GM23338 (cell line): ENCODE data around the gene BCAP31. TPM values are rescaled to one million over a fixed set of nuclear protein-coding genes. Genes with fewer than 3 reads are reported as not detected.

Experiments used
- ATAC-seq: fragments of 200-7000 bp; cut with Tn5 transposase; 3 replicates; pipeline ENCODE4 v1.9.1; 2020
- DNase-seq: peaks from one replicate; pipeline ENCODE4 v3.0.0-alpha.2; 2015; ENCODE audit warnings: low spot score
- H2AFZ ChIP-seq: fragments of 200-600 bp; sonication (generic); 2 replicates; pipeline ENCODE4 v1.8.0; 2016; ENCODE audit warnings: antibody characterized with exemption, mild to moderate bottlenecking, moderate library complexity
- H3F3A ChIP-seq: fragments of 200-600 bp; sonication (generic); replicated peaks from 2 replicates; pipeline ENCODE4 v1.8.0; 2017; ENCODE audit warnings: antibody characterized with exemption, mixed run types, low read depth
- H3K27ac ChIP-seq: fragments of 200-600 bp; sonication (generic); 2 replicates; pipeline ENCODE4 v1.6.1; 2016; ENCODE audit warnings: low read depth
- H3K27me3 ChIP-seq: fragments of 200-600 bp; sonication (generic); 2 replicates; pipeline ENCODE4 v1.8.0; 2016; ENCODE audit warnings: mild to moderate bottlenecking, mixed run types, moderate library complexity; ENCODE audit not compliant: insufficient read depth
- H3K36me3 ChIP-seq: fragments of 200-600 bp; sonication (generic); 2 replicates; pipeline ENCODE4 v1.8.0; 2016; ENCODE audit warnings: mild to moderate bottlenecking; ENCODE audit not compliant: insufficient read depth
- H3K4me1 ChIP-seq: fragments of 200-600 bp; sonication (generic); 2 replicates; pipeline ENCODE4 v1.8.0; 2016; ENCODE audit warnings: mild to moderate bottlenecking, moderate library complexity; ENCODE audit not compliant: insufficient read depth
- H3K4me2 ChIP-seq: fragments of 200-600 bp; sonication (generic); 2 replicates; pipeline ENCODE4 v1.7.1; 2017; ENCODE audit warnings: mixed run types
- H3K4me3 ChIP-seq: fragments of 200-600 bp; sonication (generic); 2 replicates; pipeline ENCODE4 v1.6.1; 2016; ENCODE audit warnings: mixed run types
- H3K79me2 ChIP-seq: fragments of 200-600 bp; sonication (generic); replicated peaks from 2 replicates; pipeline ENCODE4 v1.8.0; 2017; ENCODE audit warnings: mild to moderate bottlenecking; ENCODE audit not compliant: insufficient read depth
- H3K9me2 ChIP-seq: fragments of 200-600 bp; sonication (generic); 2 replicates; pipeline ENCODE4 v1.8.0; 2017; ENCODE audit not compliant: insufficient read depth
- H4K20me1 ChIP-seq: fragments of 200-600 bp; sonication (generic); replicated peaks from 2 replicates; pipeline ENCODE4 v1.8.0; 2017; ENCODE audit warnings: mild to moderate bottlenecking; ENCODE audit not compliant: insufficient read depth
- H3K27ac Mint-ChIP-seq: 2 replicates; pipeline ENCODE4 v1.8.0; 2020; ENCODE audit warnings: inconsistent platforms, mild to moderate bottlenecking, moderate library complexity, mixed read lengths
- H3K27me3 Mint-ChIP-seq: 3 replicates; pipeline ENCODE4 v1.8.0; 2022; ENCODE audit warnings: low read depth, mild to moderate bottlenecking, moderate library complexity, mixed read lengths, inconsistent platforms; ENCODE audit not compliant: insufficient read depth, poor library complexity
- H3K36me3 Mint-ChIP-seq: 3 replicates; pipeline ENCODE4 v1.8.0; 2021; ENCODE audit warnings: low read depth, mild to moderate bottlenecking, inconsistent platforms, moderate library complexity, mixed read lengths
- H3K4me1 Mint-ChIP-seq: 3 replicates; pipeline ENCODE4 v1.8.0; 2020; ENCODE audit warnings: mild to moderate bottlenecking, inconsistent platforms, mixed read lengths
- H3K4me3 Mint-ChIP-seq: 3 replicates; pipeline ENCODE4 v1.8.0; 2021; ENCODE audit warnings: moderate library complexity, mild to moderate bottlenecking, inconsistent platforms, mixed read lengths
- H3K9me3 Mint-ChIP-seq: 3 replicates; pipeline ENCODE4 v1.8.0; 2020; ENCODE audit warnings: moderate library complexity, mild to moderate bottlenecking, inconsistent platforms, mixed read lengths
- EZH2 ChIP-seq: fragments of 200-600 bp; sonication (generic); IDR thresholded peaks from one replicate; pipeline ENCODE4 v1.8.0; 2017; ENCODE audit warnings: antibody characterized with exemption, mild to moderate bottlenecking, low read depth; ENCODE audit not compliant: unreplicated experiment
- EZH2phosphoT487 ChIP-seq: fragments of 200-600 bp; sonication (generic); IDR thresholded peaks from one replicate; pipeline ENCODE4 v1.8.1; 2018; ENCODE audit warnings: antibody characterized with exemption; ENCODE audit not compliant: unreplicated experiment
- JUNB ChIP-seq: IDR thresholded peaks from one replicate; pipeline ENCODE4 v1.6.1; 2016; ENCODE audit warnings: antibody characterized with exemption; ENCODE audit not compliant: unreplicated experiment
- polyA plus RNA-seq: library from polyadenylated mRNA; unstranded; fragments of >200 nt; fragmentation: Nextera tagmentation; extraction: Ambion mirVana; gene quantifications from 2 replicates; pipeline ENCODE4 v1.2.1, GENCODE V29; 2016
- total RNA-seq: library from RNA; depleted of rRNA; stranded (reverse); fragments of >200 nt; shearing (Covaris generic); gene quantifications from 2 replicates; pipeline ENCODE4 v1.2.3, GENCODE V29; 2014
- TF ChIP-seq, protein P1 (sequence below): fragments of 250-450 bp; sonication (Bioruptor Pico); IDR thresholded peaks from 2 replicates; pipeline ENCODE4 v1.5.0; 2020; ENCODE audit warnings: mild to moderate bottlenecking, moderate library complexity
- TF ChIP-seq, protein P2 (sequence below), 2 experiments: fragments of 200-600 bp in 1 of 2; sonication (generic) in 1 of 2; conservative IDR thresholded peaks; 2 replicates each; pipeline versions ENCODE4 v1.5.1 to v1.6.1; 2016 to 2017; ENCODE audit warnings: antibody characterized with exemption in 2 of 2, low read depth in 2 of 2, mild to moderate bottlenecking in 2 of 2, moderate library complexity in 1 of 2

The BCAP31 gene
- total and polyA plus RNA-seq, 2 experiments from 2014 or later: 85.0 to 145 TPM

GRCh38 chrX:153738056-153738605 lies 13.9 kb upstream of the BCAP31 start (continued):
- TF ChIP-seq EZH2phosphoT487 (no peak), JUNB (no peak), EZH2 (no peak)
- TF ChIP-seq, protein P1, sequence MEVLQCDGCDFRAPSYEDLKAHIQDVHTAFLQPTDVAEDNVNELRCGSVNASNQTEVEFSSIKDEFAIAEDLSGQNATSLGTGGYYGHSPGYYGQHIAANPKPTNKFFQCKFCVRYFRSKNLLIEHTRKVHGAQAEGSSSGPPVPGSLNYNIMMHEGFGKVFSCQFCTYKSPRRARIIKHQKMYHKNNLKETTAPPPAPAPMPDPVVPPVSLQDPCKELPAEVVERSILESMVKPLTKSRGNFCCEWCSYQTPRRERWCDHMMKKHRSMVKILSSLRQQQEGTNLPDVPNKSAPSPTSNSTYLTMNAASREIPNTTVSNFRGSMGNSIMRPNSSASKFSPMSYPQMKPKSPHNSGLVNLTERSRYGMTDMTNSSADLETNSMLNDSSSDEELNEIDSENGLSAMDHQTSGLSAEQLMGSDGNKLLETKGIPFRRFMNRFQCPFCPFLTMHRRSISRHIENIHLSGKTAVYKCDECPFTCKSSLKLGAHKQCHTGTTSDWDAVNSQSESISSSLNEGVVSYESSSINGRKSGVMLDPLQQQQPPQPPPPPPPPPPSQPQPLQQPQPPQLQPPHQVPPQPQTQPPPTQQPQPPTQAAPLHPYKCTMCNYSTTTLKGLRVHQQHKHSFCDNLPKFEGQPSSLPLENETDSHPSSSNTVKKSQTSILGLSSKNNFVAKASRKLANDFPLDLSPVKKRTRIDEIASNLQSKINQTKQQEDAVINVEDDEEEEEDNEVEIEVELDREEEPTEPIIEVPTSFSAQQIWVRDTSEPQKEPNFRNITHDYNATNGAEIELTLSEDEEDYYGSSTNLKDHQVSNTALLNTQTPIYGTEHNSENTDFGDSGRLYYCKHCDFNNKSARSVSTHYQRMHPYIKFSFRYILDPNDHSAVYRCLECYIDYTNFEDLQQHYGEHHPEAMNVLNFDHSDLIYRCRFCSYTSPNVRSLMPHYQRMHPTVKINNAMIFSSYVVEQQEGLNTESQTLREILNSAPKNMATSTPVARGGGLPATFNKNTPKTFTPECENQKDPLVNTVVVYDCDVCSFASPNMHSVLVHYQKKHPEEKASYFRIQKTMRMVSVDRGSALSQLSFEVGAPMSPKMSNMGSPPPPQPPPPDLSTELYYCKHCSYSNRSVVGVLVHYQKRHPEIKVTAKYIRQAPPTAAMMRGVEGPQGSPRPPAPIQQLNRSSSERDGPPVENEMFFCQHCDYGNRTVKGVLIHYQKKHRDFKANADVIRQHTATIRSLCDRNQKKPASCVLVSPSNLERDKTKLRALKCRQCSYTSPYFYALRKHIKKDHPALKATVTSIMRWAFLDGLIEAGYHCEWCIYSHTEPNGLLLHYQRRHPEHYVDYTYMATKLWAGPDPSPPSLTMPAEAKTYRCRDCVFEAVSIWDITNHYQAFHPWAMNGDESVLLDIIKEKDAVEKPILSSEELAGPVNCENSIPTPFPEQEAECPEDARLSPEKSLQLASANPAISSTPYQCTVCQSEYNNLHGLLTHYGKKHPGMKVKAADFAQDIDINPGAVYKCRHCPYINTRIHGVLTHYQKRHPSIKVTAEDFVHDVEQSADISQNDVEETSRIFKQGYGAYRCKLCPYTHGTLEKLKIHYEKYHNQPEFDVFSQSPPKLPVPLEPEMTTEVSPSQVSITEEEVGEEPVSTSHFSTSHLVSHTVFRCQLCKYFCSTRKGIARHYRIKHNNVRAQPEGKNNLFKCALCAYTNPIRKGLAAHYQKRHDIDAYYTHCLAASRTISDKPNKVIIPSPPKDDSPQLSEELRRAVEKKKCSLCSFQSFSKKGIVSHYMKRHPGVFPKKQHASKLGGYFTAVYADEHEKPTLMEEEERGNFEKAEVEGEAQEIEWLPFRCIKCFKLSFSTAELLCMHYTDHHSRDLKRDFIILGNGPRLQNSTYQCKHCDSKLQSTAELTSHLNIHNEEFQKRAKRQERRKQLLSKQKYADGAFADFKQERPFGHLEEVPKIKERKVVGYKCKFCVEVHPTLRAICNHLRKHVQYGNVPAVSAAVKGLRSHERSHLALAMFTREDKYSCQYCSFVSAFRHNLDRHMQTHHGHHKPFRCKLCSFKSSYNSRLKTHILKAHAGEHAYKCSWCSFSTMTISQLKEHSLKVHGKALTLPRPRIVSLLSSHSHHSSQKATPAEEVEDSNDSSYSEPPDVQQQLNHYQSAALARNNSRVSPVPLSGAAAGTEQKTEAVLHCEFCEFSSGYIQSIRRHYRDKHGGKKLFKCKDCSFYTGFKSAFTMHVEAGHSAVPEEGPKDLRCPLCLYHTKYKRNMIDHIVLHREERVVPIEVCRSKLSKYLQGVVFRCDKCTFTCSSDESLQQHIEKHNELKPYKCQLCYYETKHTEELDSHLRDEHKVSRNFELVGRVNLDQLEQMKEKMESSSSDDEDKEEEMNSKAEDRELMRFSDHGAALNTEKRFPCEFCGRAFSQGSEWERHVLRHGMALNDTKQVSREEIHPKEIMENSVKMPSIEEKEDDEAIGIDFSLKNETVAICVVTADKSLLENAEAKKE (CRISPR knock-in tag): no peak

DNA sequence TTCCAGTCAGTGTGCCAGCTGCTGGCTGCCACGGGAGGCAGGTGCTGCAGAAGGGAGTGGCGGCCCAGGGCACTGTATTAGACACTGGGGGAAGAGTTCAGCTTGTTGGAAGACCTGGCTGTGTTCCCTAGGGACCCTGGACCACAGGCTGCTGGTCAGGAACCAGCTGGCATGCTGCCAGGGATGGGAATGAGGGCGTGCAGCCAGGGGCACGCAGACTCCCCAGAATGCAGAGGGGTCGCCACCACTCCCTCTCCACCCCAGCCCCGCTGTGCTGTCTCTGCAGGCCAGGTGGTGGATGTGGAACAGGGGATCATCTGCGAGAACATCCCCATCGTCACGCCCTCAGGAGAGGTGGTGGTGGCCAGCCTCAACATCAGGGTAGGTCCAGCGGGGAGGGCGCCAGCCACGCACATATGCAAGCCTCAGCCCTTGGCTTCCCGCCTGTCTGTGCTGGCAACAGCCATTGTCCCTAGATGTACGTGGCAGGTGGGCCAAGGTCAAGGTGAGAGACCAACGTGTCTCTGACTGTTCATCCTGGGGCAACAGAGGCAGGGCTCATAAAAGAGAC lies 12.8 kb upstream of the BCAP31 start:
- Mint-ChIP-seq H3K27me3 (peaks cover 5% of the 10 kb centered on the region), H3K4me1 (peaks cover 7% of the 10 kb centered on the region), H3K27ac (no peak overlapping the region), H3K4me3 (no peak overlapping the region), H3K36me3 (peaks cover 3% of the 10 kb centered on the region; the same call in 1 of the 3 replicates), H3K9me3 (no peaks in the 10 kb centered on the region)
- H3K79me2 ChIP-seq: no peaks in the 10 kb centered on the region
- H3K4me1 ChIP-seq: no peaks in the 10 kb centered on the region
- H3K4me2 ChIP-seq: no peak overlapping the region
- no peak overlapping the region for H2AFZ ChIP-seq
- H3K36me3 ChIP-seq: no peaks in the 10 kb centered on the region
- H4K20me1 ChIP-seq: no peaks in the 10 kb centered on the region
- no peaks in the 10 kb centered on the region for H3F3A ChIP-seq
- no peak overlapping the region for H3K27ac ChIP-seq
- no peaks in the 10 kb centered on the region for H3K9me2 ChIP-seq
- no peak overlapping the region for H3K4me3 ChIP-seq
- DNase-seq: no peak
- no peak for ATAC-seq
- H3K27me3 ChIP-seq: no peaks in the 10 kb centered on the region
- TF ChIP-seq, protein P1 (CRISPR knock-in tag): no peak
- TF ChIP-seq JUNB: no peak
- TF ChIP-seq, protein P2, sequence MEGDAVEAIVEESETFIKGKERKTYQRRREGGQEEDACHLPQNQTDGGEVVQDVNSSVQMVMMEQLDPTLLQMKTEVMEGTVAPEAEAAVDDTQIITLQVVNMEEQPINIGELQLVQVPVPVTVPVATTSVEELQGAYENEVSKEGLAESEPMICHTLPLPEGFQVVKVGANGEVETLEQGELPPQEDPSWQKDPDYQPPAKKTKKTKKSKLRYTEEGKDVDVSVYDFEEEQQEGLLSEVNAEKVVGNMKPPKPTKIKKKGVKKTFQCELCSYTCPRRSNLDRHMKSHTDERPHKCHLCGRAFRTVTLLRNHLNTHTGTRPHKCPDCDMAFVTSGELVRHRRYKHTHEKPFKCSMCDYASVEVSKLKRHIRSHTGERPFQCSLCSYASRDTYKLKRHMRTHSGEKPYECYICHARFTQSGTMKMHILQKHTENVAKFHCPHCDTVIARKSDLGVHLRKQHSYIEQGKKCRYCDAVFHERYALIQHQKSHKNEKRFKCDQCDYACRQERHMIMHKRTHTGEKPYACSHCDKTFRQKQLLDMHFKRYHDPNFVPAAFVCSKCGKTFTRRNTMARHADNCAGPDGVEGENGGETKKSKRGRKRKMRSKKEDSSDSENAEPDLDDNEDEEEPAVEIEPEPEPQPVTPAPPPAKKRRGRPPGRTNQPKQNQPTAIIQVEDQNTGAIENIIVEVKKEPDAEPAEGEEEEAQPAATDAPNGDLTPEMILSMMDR (conservative IDR thresholded peaks at IDR 0.05; ENCODE audit: low read depth in 2 of 2): no peak
- TF ChIP-seq EZH2phosphoT487: no peak
- no peak for TF ChIP-seq EZH2
